GM12873 (cell line): ENCODE data around the gene EMSY.

Experiments
- TF ChIP-seq, protein P1 (sequence below): IDR thresholded peaks from 2 replicates; pipeline ENCODE4 v1.5.1; 2012; ENCODE audit warnings: low read depth, mild to moderate bottlenecking, moderate library complexity, low read length, control low read depth; ENCODE audit not compliant: insufficient read depth; ENCODE audit errors: missing control alignments

Gene EMSY

GRCh38 chr11:76601724-76602123, 156.9 kb downstream of the EMSY start:
- TF ChIP-seq, protein P1, sequence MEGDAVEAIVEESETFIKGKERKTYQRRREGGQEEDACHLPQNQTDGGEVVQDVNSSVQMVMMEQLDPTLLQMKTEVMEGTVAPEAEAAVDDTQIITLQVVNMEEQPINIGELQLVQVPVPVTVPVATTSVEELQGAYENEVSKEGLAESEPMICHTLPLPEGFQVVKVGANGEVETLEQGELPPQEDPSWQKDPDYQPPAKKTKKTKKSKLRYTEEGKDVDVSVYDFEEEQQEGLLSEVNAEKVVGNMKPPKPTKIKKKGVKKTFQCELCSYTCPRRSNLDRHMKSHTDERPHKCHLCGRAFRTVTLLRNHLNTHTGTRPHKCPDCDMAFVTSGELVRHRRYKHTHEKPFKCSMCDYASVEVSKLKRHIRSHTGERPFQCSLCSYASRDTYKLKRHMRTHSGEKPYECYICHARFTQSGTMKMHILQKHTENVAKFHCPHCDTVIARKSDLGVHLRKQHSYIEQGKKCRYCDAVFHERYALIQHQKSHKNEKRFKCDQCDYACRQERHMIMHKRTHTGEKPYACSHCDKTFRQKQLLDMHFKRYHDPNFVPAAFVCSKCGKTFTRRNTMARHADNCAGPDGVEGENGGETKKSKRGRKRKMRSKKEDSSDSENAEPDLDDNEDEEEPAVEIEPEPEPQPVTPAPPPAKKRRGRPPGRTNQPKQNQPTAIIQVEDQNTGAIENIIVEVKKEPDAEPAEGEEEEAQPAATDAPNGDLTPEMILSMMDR: no peak

GRCh38 chr11:76602431-76602861, 157.6 kb downstream of the EMSY start:
- TF ChIP-seq, protein P1: no peak
